Colonic mucosa (tissue), 4 donors: ENCODE results near the gene TGFBR3. TPM values are rescaled to one million over a fixed set of nuclear protein-coding genes. Genes with fewer than 3 reads are reported as not detected.

Experiments
- DNase-seq: peaks from one replicate; pipeline ENCODE4 v3.0.0-alpha.2; 2020
- H3K27ac ChIP-seq: fragments of 200-600 bp; one replicate; pipeline ENCODE4 v1.8.0; 2021
- H3K27me3 ChIP-seq: fragments of 200-600 bp; one replicate; pipeline ENCODE4 v1.8.0; 2021
- H3K36me3 ChIP-seq: fragments of 200-600 bp; one replicate; pipeline ENCODE4 v1.8.0; 2021
- H3K4me1 ChIP-seq: fragments of 200-600 bp; one replicate; pipeline ENCODE4 v1.8.0; 2021; ENCODE audit warnings: mild to moderate bottlenecking
- H3K4me3 ChIP-seq: fragments of 200-600 bp; one replicate; pipeline ENCODE4 v1.8.0; 2021
- H3K9ac ChIP-seq, 2 donors: one replicate each; pipeline ENCODE4 v1.7.0; 2013; ENCODE audit warnings: control low read depth in 2 of 2, low read depth in 2 of 2, low read length in 2 of 2
- H3K9me3 ChIP-seq: fragments of 200-600 bp; one replicate; pipeline ENCODE4 v1.8.0; 2021
- intact Hi-C: fragments of 100-400 bp; cut with DNase I; formaldehyde crosslinking; loops from one replicate; pipeline ENCODE4 v1.14.1; 2022
- total RNA-seq, 2 donors: library from RNA; stranded (reverse); fragmentation: NEBNext Ultra II Directional in 1 of 2; extraction: Animal tissue kit (Norgen Biotek cat#: 25700) in 1 of 2; gene quantifications; one replicate each; pipeline ENCODE4 v1.2.1, GENCODE V29; 2021
- TF ChIP-seq, protein P1 (sequence below): fragments of 200-600 bp; IDR thresholded peaks from one replicate; pipeline ENCODE4 v1.8.0; 2022; ENCODE audit warnings: antibody characterized with exemption, mild to moderate bottlenecking
- donor health status: healthy.
- donor health status: DM: no; HTN: no; CAD: no.
- donor health status: DM: no; HTN: no; CAD: no.

The TGFBR3 gene
- total RNA-seq, 2 donors from 2014 or later, result 8.4 to 16.0 TPM

GRCh38 chr1:91753878-91754277, 132.1 kb downstream of the TGFBR3 start:
- Histone ChIP-seq H3K9me3 (no peaks in the 10 kb centered on the region), H3K36me3 (no peaks in the 10 kb centered on the region), H3K27me3 (no peaks in the 10 kb centered on the region), H3K4me3 (no peak overlapping the region), H3K27ac (no peak overlapping the region), H3K9ac (no peak overlapping the region), H3K4me1 (no peaks in the 10 kb centered on the region)
- no peak for DNase-seq
- intact Hi-C loops, result no loop called here
- TF ChIP-seq, protein P1, sequence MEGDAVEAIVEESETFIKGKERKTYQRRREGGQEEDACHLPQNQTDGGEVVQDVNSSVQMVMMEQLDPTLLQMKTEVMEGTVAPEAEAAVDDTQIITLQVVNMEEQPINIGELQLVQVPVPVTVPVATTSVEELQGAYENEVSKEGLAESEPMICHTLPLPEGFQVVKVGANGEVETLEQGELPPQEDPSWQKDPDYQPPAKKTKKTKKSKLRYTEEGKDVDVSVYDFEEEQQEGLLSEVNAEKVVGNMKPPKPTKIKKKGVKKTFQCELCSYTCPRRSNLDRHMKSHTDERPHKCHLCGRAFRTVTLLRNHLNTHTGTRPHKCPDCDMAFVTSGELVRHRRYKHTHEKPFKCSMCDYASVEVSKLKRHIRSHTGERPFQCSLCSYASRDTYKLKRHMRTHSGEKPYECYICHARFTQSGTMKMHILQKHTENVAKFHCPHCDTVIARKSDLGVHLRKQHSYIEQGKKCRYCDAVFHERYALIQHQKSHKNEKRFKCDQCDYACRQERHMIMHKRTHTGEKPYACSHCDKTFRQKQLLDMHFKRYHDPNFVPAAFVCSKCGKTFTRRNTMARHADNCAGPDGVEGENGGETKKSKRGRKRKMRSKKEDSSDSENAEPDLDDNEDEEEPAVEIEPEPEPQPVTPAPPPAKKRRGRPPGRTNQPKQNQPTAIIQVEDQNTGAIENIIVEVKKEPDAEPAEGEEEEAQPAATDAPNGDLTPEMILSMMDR, result no peak

DNA sequence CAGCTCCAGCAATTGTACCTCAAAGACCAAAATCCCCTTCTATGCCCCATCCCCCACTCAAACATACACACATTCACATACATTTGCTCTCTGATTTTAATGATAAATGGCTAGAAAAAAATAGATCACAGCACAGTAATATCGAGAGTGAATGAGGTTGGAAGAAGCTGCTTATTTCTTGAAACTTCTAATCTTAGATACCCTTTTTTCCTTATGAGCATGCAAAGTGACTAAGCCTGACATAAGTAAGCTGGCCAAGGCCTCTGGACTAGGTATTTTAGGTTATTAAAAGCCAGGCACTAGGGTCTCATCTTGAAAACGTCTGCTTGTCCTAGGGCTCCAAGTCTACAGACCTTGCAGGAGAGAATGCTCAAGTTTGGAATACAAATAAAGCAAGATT, 133.6 kb downstream of the TGFBR3 start:
- no peaks in the 10 kb centered on the region for H3K27me3 ChIP-seq
- H3K4me3 ChIP-seq, result no peak overlapping the region
- H3K36me3 ChIP-seq, result no peaks in the 10 kb centered on the region
- intact Hi-C loops, result no loop called here
- H3K27ac ChIP-seq, result no peak overlapping the region
- DNase-seq, result no peak
- H3K9me3 ChIP-seq, result no peaks in the 10 kb centered on the region
- no peaks in the 10 kb centered on the region for H3K4me1 ChIP-seq
- no peak overlapping the region for H3K9ac ChIP-seq
- TF ChIP-seq, protein P1, result no peak

DNA sequence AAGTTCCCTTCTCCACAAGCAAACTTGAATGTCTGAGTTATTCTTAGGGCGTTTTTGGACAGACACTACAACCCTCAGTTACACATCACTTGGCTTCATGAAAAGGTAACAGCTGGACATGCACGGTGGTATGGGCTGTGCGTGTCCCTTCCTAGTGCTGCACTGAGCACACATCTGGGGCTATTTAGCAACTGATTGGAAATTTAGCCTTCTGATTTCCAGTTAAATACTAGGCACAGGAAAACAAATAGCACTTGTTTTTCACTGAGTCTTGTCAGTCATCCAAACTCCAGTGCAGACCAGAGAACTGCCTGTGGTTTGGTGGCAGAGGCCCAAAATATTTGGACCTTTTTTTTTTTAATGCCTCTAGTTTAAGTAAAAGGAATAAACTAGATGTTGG, 134.7 kb downstream of the TGFBR3 start:
- Histone ChIP-seq H3K4me1 (no peaks in the 10 kb centered on the region), H3K27me3 (no peaks in the 10 kb centered on the region), H3K9ac (no peak overlapping the region), H3K27ac (peak overlapping the region; percentile 19), H3K4me3 (no peak overlapping the region), H3K9me3 (no peaks in the 10 kb centered on the region), H3K36me3 (no peaks in the 10 kb centered on the region)
- TF ChIP-seq, protein P1, result no peak
- intact Hi-C loops, result no loop called here
- no peak for DNase-seq

DNA sequence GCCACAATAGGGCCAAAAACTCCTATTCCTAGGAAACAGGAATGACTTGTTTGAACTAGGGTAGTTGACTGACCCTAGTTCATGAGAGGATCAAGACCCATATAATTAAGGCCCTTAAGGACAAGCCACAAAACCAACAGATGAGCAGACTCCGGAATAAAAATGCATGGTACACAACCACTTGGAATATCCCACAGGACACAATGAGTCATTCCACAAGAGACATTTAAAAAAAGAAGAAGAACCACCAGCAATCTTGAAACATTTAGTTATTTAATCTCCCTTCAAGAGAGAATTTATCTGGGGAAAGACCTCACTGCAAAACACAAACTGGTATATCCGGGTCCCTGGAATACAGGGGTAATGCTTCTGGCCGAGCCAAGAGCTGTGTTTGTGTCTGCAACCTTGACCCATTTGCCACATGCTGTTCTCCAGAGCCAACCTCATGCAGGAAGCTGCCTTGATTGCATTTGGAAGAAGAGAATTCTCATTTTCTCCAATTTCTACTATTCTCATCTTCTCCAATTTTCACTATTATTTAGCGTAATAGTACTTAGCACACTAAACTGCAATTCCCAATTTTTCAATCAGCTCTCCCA, 135.5 kb downstream of the TGFBR3 start:
- DNase-seq, result no peak
- no peaks in the 10 kb centered on the region for H3K4me1 ChIP-seq
- no peak overlapping the region for H3K4me3 ChIP-seq
- H3K27ac ChIP-seq, result peak overlapping the region; percentile 19
- no peaks in the 10 kb centered on the region for H3K36me3 ChIP-seq
- H3K9me3 ChIP-seq, result no peaks in the 10 kb centered on the region
- intact Hi-C loops, result no loop called here
- no peaks in the 10 kb centered on the region for H3K27me3 ChIP-seq
- TF ChIP-seq, protein P1, result no peak
- H3K9ac ChIP-seq, result no peak overlapping the region

DNA sequence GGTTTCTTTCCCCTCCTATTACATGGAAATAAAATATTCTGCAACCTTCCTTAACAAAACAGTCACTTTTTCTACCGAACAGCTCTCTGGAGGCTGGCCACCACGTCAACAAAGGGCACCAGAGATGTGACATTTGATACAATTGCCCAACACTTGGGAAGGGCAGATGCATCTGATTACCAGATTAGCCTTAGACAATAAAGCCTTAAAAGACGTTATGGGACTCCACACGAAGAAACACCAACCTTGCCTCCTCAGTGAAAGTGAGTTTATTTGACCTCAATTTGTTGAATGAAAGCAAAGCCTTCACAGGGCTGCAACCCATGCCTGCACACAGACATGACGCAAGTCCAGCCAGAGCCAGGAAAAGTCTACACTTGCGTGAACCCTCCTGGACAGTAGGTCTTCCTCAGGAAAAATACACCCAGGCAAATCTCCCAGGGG, 136.1 kb downstream of the TGFBR3 start:
- no peak overlapping the region for H3K27ac ChIP-seq
- H3K4me3 ChIP-seq, result no peak overlapping the region
- intact Hi-C loops, result no loop called here
- DNase-seq, result no peak
- H3K27me3 ChIP-seq, result no peaks in the 10 kb centered on the region
- no peaks in the 10 kb centered on the region for H3K36me3 ChIP-seq
- TF ChIP-seq, protein P1, result no peak
- H3K9me3 ChIP-seq, result no peaks in the 10 kb centered on the region
- no peaks in the 10 kb centered on the region for H3K4me1 ChIP-seq
- H3K9ac ChIP-seq, result no peak overlapping the region
